Upper lobe of left lung (tissue), 6 donors: Measurements from ENCODE around the gene C22orf31. TPM values are rescaled to one million over a fixed set of nuclear protein-coding genes. Genes with fewer than 3 reads are reported as not detected.

ENCODE experiments used
- ATAC-seq, 2 donors: fragments of 200-7000 bp; cut with Tn5 transposase; one replicate each; pipeline ENCODE4 v1.9.1; 2022; ENCODE audit warnings: mild to moderate bottlenecking in 2 of 2, moderate library complexity in 2 of 2; ENCODE audit not compliant: low FRiP score in 2 of 2
- DNase-seq, 2 donors: peaks; one replicate each; pipeline ENCODE4 v3.0.0-alpha.2; 2019 to 2020
- H3K27ac ChIP-seq, 4 donors: fragments of 200-600 bp; sonication (generic); one replicate each; pipeline ENCODE4 v1.5.1; 2016 to 2019
- H3K27me3 ChIP-seq, 4 donors: fragments of 200-600 bp; sonication (generic); one replicate each; pipeline ENCODE4 v1.5.1; 2017 to 2019
- H3K36me3 ChIP-seq, 4 donors: fragments of 200-600 bp; sonication (generic); one replicate each; pipeline ENCODE4 v1.5.1; 2016 to 2019
- H3K4me1 ChIP-seq, 4 donors: fragments of 200-600 bp; sonication (generic); one replicate each; pipeline ENCODE4 v1.5.1; 2018 to 2019
- H3K4me3 ChIP-seq, 4 donors: fragments of 200-600 bp; sonication (generic); one replicate each; pipeline ENCODE4 v1.5.1; 2017 to 2019; ENCODE audit warnings: mild to moderate bottlenecking in 2 of 4, moderate library complexity in 1 of 4
- H3K9me3 ChIP-seq, 4 donors: fragments of 200-600 bp; sonication (generic); one replicate each; pipeline ENCODE4 v1.5.1; 2018 to 2019
- CTCF ChIP-seq, 6 experiments: fragments of 450-650 bp in 4 of 6; fragments of 200-600 bp in 2 of 6; sonication (generic) in 2 of 6; IDR thresholded peaks; one replicate each; pipeline ENCODE4 v1.5.1; 2016 to 2019; ENCODE audit warnings: antibody characterized with exemption in 6 of 6
- EP300 ChIP-seq, 4 donors: sonication (generic); formaldehyde crosslinking; IDR thresholded peaks; one replicate each; pipeline ENCODE4 v1.5.1; 2017; ENCODE audit warnings: antibody characterized with exemption in 4 of 4, control low read depth in 2 of 4
- POLR2A ChIP-seq, 4 donors: fragments of 450-650 bp; IDR thresholded peaks; one replicate each; pipeline ENCODE4 v1.5.1; 2016 to 2017; ENCODE audit warnings: antibody characterized with exemption in 4 of 4, mild to moderate bottlenecking in 2 of 4
- POLR2AphosphoS5 ChIP-seq, 2 donors: sonication (generic); formaldehyde crosslinking; IDR thresholded peaks; one replicate each; pipeline ENCODE4 v1.5.1; 2017; ENCODE audit warnings: antibody characterized with exemption in 2 of 2
- WGBS, 2 donors: methylation state at CpG; one replicate each; pipeline ENCODE4 v1.1.5; 2017 to 2018; 5-methylcytosine and 5-hydroxymethylcytosine counted together
- total RNA-seq, 6 donors: library from RNA; depleted of rRNA in 4 of 6; stranded (reverse); fragments of >200 nt in 4 of 6; gene quantifications; one replicate each; pipeline versions ENCODE4 v1.1.0 to v1.2.1, GENCODE V29; 2016 to 2021
- donor health status: DM: no; HTN: no; CAD: no; lungs with moderate emphysema.
- donor health status: DM: no; HTN: yes; CAD: no; lungs with severe emphysema.

The C22orf31 gene
- total RNA-seq, 6 donors from 2014 or later: not detected

GRCh38 chr22:29092243-29092642 is 30.6 kb upstream of the C22orf31 start:
- peaks cover 6 to 11% (median 9%) of the 10 kb centered on the region in 4 donors for H3K4me1 ChIP-seq
- H3K27me3 ChIP-seq: no peaks in the 10 kb centered on the region
- peak overlapping the region in 1 of 4 donors; percentile 40 for H3K27ac ChIP-seq
- peaks cover 0 to 10% (median 0%) of the 10 kb centered on the region in 4 donors for H3K36me3 ChIP-seq
- 60 to 65% methylated on average over 4 of the region's 4 CpGs for WGBS, 2 donors
- no peak for DNase-seq
- TF ChIP-seq CTCF (IDR thresholded peaks at IDR 0.05) (no peak), POLR2AphosphoS5 (IDR thresholded peaks at IDR 0.05) (no peak), EP300 (IDR thresholded peaks at IDR 0.05) (no peak), POLR2A (IDR thresholded peaks at IDR 0.05) (no peak)
- no peaks in the 10 kb centered on the region for H3K9me3 ChIP-seq
- ATAC-seq: no peak
- no peak overlapping the region for H3K4me3 ChIP-seq

- Histone ChIP-seq H3K27me3 (no peaks in the 10 kb centered on the region), H3K4me1 (peaks cover 6 to 11% (median 9%) of the 10 kb centered on the region in 4 donors), H3K27ac (no peak overlapping the region), H3K9me3 (no peaks in the 10 kb centered on the region), H3K4me3 (no peak overlapping the region), H3K36me3 (peaks cover 0 to 4% (median 0%) of the 10 kb centered on the region in 4 donors)
- TF ChIP-seq EP300 (IDR thresholded peaks at IDR 0.05) (no peak), CTCF (IDR thresholded peaks at IDR 0.05) (no peak), POLR2AphosphoS5 (IDR thresholded peaks at IDR 0.05) (no peak), POLR2A (IDR thresholded peaks at IDR 0.05) (no peak)
- no peak for DNase-seq
- ATAC-seq: no peak
- WGBS, 2 donors: 61 to 64% methylated on average over 3 of the region's 3 CpGs
Measured at GRCh38 chr22:29090039-29090438, 28.4 kb upstream of the C22orf31 start.

GRCh38 chr22:29089507-29089906 is 27.9 kb upstream of the C22orf31 start:
- no peak overlapping the region for H3K27ac ChIP-seq
- 54 to 69% methylated on average over 3 of the region's 3 CpGs for WGBS, 2 donors
- no peaks in the 10 kb centered on the region for H3K9me3 ChIP-seq
- H3K4me1 ChIP-seq: peaks cover 6 to 11% (median 9%) of the 10 kb centered on the region in 4 donors
- DNase-seq: no peak
- TF ChIP-seq POLR2AphosphoS5 (IDR thresholded peaks at IDR 0.05) (no peak), EP300 (IDR thresholded peaks at IDR 0.05) (no peak), POLR2A (IDR thresholded peaks at IDR 0.05) (no peak), CTCF (IDR thresholded peaks at IDR 0.05) (no peak)
- H3K4me3 ChIP-seq: no peak overlapping the region
- ATAC-seq: no peak
- H3K36me3 ChIP-seq: no peaks in the 10 kb centered on the region
- H3K27me3 ChIP-seq: no peaks in the 10 kb centered on the region

GRCh38 chr22:29088809-29089208 is 27.2 kb upstream of the C22orf31 start:
- no peaks in the 10 kb centered on the region for H3K36me3 ChIP-seq
- 91 to 98% methylated on average over 3 of the region's 3 CpGs for WGBS, 2 donors
- no peaks in the 10 kb centered on the region for H3K9me3 ChIP-seq
- no peaks in the 10 kb centered on the region for H3K27me3 ChIP-seq
- TF ChIP-seq POLR2A (IDR thresholded peaks at IDR 0.05): no peak
- TF ChIP-seq CTCF (IDR thresholded peaks at IDR 0.05): no peak
- no peak for TF ChIP-seq EP300 (IDR thresholded peaks at IDR 0.05)
- TF ChIP-seq POLR2AphosphoS5 (IDR thresholded peaks at IDR 0.05): no peak
- H3K4me1 ChIP-seq: peaks cover 9 to 12% (median 10%) of the 10 kb centered on the region in 4 donors
- no peak for DNase-seq
- ATAC-seq: no peak
- no peak overlapping the region for H3K27ac ChIP-seq
- no peak overlapping the region for H3K4me3 ChIP-seq

GRCh38 chr22:29087012-29087411 is 25.4 kb upstream of the C22orf31 start:
- Histone ChIP-seq H3K27ac (no peak overlapping the region), H3K27me3 (no peaks in the 10 kb centered on the region), H3K36me3 (no peaks in the 10 kb centered on the region), H3K9me3 (no peaks in the 10 kb centered on the region), H3K4me1 (peaks cover 9 to 22% (median 17%) of the 10 kb centered on the region in 4 donors), H3K4me3 (no peak overlapping the region)
- DNase-seq: no peak
- ATAC-seq: peak in 1 of 2 donors; percentile 37
- TF ChIP-seq POLR2AphosphoS5 (IDR thresholded peaks at IDR 0.05) (no peak), EP300 (IDR thresholded peaks at IDR 0.05) (no peak), POLR2A (IDR thresholded peaks at IDR 0.05) (no peak), CTCF (IDR thresholded peaks at IDR 0.05) (no peak)
- 87 to 95% methylated on average over 2 of the region's 2 CpGs for WGBS, 2 donors
